ENCODE data around the gene DNM3.

DNM3 gene

DNA sequence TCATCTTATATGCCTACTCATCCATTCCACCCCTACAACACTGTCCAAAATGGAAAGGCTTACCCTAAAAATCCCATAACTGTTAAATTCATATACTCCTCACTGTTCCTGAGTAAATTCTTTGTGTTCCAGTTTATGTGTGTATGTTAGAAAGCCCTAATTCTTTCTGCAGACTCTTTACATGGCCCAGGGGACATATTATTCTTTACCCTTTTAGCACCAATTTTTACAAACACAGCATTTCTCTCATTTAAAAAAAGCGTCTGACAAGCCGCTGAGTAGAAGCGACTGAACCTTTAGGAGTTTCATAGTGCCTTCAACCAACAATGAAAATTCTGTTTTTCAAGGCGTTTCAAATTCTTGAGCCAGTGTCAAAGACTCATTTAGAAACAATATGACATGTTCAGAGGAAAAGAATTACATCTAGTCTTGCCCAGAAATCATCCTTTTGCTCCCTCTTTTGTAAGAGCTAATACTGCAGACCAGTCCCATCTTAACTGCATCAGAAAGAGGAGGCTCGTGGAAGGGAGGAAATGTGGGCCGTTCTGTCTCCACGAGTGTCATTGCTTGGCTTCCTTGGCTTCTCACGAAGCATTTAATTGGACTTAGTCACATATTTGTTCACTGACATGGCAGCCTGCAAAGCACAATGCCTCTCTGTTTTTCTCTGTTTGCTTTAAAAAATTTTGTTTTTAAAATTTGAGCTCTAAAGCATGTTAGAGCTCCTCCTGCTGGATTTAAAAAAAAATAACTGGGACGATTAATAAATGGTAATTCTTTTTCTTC, 557.9 kb downstream of the DNM3 start:
- Histone ChIP-seq H3K4me3 (no peak overlapping the region), H3K9me3 (no peaks in the 10 kb centered on the region), H3K4me1 (no peaks in the 10 kb centered on the region; the same call in 1 of the 2 replicates), H3K36me3 (replicated peaks) (no peaks in the 10 kb centered on the region), H3K27me3 (ENCODE audit: low read depth) (peaks cover 6% of the 10 kb centered on the region; the same call in 1 of the 2 replicates)
- peak; percentile 18 to 22 for DNase-seq (ENCODE audit: low spot score in 2 of 2)
- in situ Hi-C loops (cut with MboI; ENCODE audit: low sequenced_read_pairs) = no loop called here

- no peaks in the 10 kb centered on the region; the same call in 1 of the 2 replicates for H3K4me1 ChIP-seq
- no peaks in the 10 kb centered on the region for H3K9me3 ChIP-seq
- H3K4me3 ChIP-seq = no peak overlapping the region
- H3K36me3 ChIP-seq (replicated peaks) = no peaks in the 10 kb centered on the region
- H3K27me3 ChIP-seq (ENCODE audit: low read depth) = peaks cover 6% of the 10 kb centered on the region; the same call in 1 of the 2 replicates
- in situ Hi-C loops (cut with MboI; ENCODE audit: low sequenced_read_pairs) = no loop called here
- DNase-seq (ENCODE audit: low spot score in 2 of 2) = no peak
Observed at GRCh38 chr1:172399756-172400721, 558.7 kb downstream of the DNM3 start.

DNA sequence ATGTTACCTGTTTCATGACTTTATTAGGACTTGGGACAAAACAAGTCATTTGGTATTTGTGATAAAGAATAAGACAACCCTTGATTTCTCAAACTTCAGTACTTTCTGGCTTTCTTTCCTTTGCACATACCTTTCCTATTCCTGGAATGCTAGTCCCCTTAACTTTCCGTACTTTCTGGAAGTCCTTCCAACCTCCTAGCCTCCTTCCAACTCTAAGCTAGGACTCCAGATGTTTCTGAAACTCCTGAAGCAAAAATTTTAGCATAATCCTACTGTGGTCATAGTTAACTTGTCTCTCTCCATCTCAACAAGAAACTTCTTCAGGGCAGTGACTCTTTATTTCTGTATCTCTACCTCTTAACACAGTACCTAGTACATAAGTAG, 559.4 kb downstream of the DNM3 start:
- H3K36me3 ChIP-seq (replicated peaks) = no peaks in the 10 kb centered on the region
- H3K4me1 ChIP-seq = no peaks in the 10 kb centered on the region; the same call in 1 of the 2 replicates
- peaks cover 6% of the 10 kb centered on the region; the same call in 1 of the 2 replicates for H3K27me3 ChIP-seq (ENCODE audit: low read depth)
- in situ Hi-C loops (cut with MboI; ENCODE audit: low sequenced_read_pairs) = no loop called here
- no peak overlapping the region for H3K4me3 ChIP-seq
- no peaks in the 10 kb centered on the region for H3K9me3 ChIP-seq
- DNase-seq (ENCODE audit: low spot score in 2 of 2) = no peak

DNA sequence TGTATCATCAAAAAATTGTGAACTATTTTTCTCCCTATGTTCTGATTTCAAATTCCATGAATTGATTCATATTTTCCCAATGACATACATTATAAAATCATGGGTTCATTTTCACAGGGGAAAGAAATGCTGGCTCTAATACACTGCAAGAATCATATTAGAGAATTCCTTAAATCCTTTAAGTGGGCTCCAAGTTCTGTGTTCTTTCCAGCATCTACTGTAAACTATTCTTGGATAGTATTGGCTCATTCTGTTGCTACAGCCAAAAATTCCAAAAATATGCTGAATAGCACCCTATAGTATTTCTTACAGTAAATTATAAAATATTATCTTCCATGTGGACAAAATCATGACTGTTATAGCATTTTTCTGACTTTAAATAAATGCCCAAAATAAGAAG, 560.2 kb downstream of the DNM3 start:
- no peak overlapping the region for H3K4me3 ChIP-seq
- H3K27me3 ChIP-seq (ENCODE audit: low read depth) = peaks cover 6% of the 10 kb centered on the region; the same call in 1 of the 2 replicates
- DNase-seq (ENCODE audit: low spot score in 2 of 2) = no peak
- no peaks in the 10 kb centered on the region; the same call in 1 of the 2 replicates for H3K4me1 ChIP-seq
- no peaks in the 10 kb centered on the region for H3K9me3 ChIP-seq
- no peaks in the 10 kb centered on the region for H3K36me3 ChIP-seq (replicated peaks)
- in situ Hi-C loops (cut with MboI; ENCODE audit: low sequenced_read_pairs) = no loop called here

GRCh38 chr1:172401892-172402291, 560.6 kb downstream of the DNM3 start:
- Histone ChIP-seq H3K4me1 (no peaks in the 10 kb centered on the region; the same call in 1 of the 2 replicates), H3K9me3 (no peaks in the 10 kb centered on the region), H3K36me3 (replicated peaks) (no peaks in the 10 kb centered on the region), H3K27me3 (ENCODE audit: low read depth) (peaks cover 6% of the 10 kb centered on the region; the same call in 1 of the 2 replicates), H3K4me3 (no peak overlapping the region)
- in situ Hi-C loops (cut with MboI; ENCODE audit: low sequenced_read_pairs) = no loop called here
- peak in 1 of 2 experiments; percentile 22 for DNase-seq (ENCODE audit: low spot score in 2 of 2)

DNA sequence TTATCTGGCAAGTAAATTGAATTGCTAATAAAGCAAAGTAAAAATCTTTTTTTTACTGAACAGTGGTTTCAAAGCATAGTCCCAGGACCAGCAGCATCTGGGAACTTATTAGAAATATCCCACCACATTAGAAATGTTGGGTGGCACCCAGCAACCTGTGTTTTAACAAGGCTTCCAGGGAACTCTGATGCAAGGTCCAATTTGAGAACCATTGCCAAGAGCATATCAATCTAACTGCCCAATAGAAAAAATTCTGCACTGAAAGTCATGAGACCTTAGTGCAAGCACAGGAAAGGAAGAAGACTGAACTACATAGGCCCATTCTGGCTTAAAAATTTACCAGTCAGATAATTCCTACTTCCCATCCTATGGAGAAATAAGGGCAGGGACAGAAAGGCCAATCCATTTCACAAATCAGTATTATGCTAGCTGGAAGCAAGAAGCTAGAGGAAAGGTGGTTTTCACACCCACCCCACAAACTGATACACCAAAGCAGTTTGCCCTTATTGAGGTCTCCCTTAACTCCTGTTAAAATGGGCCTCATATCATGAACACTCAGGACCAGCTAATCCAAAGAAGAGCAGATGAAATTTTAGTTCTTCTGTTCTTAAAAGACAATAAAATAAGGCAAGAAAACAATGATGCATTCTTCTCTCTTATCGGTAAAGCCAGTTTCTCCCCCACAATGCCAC, 561.7 kb downstream of the DNM3 start:
- in situ Hi-C loops (cut with MboI; ENCODE audit: low sequenced_read_pairs) = no loop called here
- no peak for DNase-seq (ENCODE audit: low spot score in 2 of 2)
- H3K4me1 ChIP-seq = no peaks in the 10 kb centered on the region; the same call in 1 of the 2 replicates
- H3K27me3 ChIP-seq (ENCODE audit: low read depth) = peaks cover 6% of the 10 kb centered on the region; the same call in 1 of the 2 replicates
- H3K9me3 ChIP-seq = no peaks in the 10 kb centered on the region
- no peak overlapping the region for H3K4me3 ChIP-seq
- H3K36me3 ChIP-seq (replicated peaks) = no peaks in the 10 kb centered on the region

GRCh38 chr1:172404121-172404520, 562.8 kb downstream of the DNM3 start:
- no peaks in the 10 kb centered on the region; the same call in 1 of the 2 replicates for H3K4me1 ChIP-seq
- no peaks in the 10 kb centered on the region for H3K9me3 ChIP-seq
- no peaks in the 10 kb centered on the region for H3K36me3 ChIP-seq (replicated peaks)
- peak in 1 of 2 experiments; percentile 10 for DNase-seq (ENCODE audit: low spot score in 2 of 2)
- H3K4me3 ChIP-seq = no peak overlapping the region
- peaks cover 6% of the 10 kb centered on the region; the same call in 1 of the 2 replicates for H3K27me3 ChIP-seq (ENCODE audit: low read depth)
- in situ Hi-C loops (cut with MboI; ENCODE audit: low sequenced_read_pairs) = no loop called here

- Histone ChIP-seq H3K36me3 (replicated peaks) (no peaks in the 10 kb centered on the region), H3K4me1 (no peaks in the 10 kb centered on the region), H3K9me3 (no peaks in the 10 kb centered on the region), H3K4me3 (no peak overlapping the region), H3K27me3 (ENCODE audit: low read depth) (peaks cover 6% of the 10 kb centered on the region; the same call in 1 of the 2 replicates)
- no peak for DNase-seq (ENCODE audit: low spot score in 2 of 2)
- in situ Hi-C loops (cut with MboI; ENCODE audit: low sequenced_read_pairs) = no loop called here
Observed at GRCh38 chr1:172405912-172406311, 564.6 kb downstream of the DNM3 start.

GRCh38 chr1:172406968-172407367, 565.7 kb downstream of the DNM3 start:
- Histone ChIP-seq H3K27me3 (ENCODE audit: low read depth) (no peaks in the 10 kb centered on the region), H3K4me1 (no peaks in the 10 kb centered on the region), H3K9me3 (no peaks in the 10 kb centered on the region), H3K36me3 (replicated peaks) (no peaks in the 10 kb centered on the region), H3K4me3 (no peak overlapping the region)
- no peak for DNase-seq (ENCODE audit: low spot score in 2 of 2)
- in situ Hi-C loops (cut with MboI; ENCODE audit: low sequenced_read_pairs) = no loop called here

GRCh38 chr1:172408958-172409357, 567.7 kb downstream of the DNM3 start:
- Histone ChIP-seq H3K4me3 (no peak overlapping the region), H3K36me3 (replicated peaks) (no peaks in the 10 kb centered on the region), H3K4me1 (no peaks in the 10 kb centered on the region), H3K27me3 (ENCODE audit: low read depth) (no peaks in the 10 kb centered on the region), H3K9me3 (no peaks in the 10 kb centered on the region)
- DNase-seq (ENCODE audit: low spot score in 2 of 2) = no peak
- in situ Hi-C loops (cut with MboI; ENCODE audit: low sequenced_read_pairs) = no loop called here

DNA sequence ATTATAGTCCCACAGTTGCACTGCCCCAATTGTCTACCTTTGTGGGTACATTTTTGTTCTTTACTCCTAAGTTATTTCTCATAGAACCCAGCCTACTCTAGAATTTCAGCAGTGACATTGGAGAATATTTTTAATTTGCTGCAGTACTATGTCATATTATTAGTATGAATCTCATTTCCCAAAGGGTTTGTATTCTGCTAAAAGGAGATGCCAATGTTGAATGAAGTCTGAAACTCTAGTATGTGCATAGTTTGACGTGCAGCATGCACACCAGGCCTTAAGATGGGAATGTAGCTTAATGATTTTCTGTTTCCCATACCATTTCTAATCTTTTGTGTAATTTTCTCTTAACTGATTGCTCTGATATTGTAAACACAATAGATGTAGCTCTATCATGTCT, 568.7 kb downstream of the DNM3 start:
- H3K4me3 ChIP-seq = no peak overlapping the region
- no peaks in the 10 kb centered on the region for H3K4me1 ChIP-seq
- DNase-seq (ENCODE audit: low spot score in 2 of 2) = no peak
- H3K9me3 ChIP-seq = no peaks in the 10 kb centered on the region
- H3K36me3 ChIP-seq (replicated peaks) = no peaks in the 10 kb centered on the region
- in situ Hi-C loops (cut with MboI; ENCODE audit: low sequenced_read_pairs) = no loop called here
- no peaks in the 10 kb centered on the region for H3K27me3 ChIP-seq (ENCODE audit: low read depth)

DNA sequence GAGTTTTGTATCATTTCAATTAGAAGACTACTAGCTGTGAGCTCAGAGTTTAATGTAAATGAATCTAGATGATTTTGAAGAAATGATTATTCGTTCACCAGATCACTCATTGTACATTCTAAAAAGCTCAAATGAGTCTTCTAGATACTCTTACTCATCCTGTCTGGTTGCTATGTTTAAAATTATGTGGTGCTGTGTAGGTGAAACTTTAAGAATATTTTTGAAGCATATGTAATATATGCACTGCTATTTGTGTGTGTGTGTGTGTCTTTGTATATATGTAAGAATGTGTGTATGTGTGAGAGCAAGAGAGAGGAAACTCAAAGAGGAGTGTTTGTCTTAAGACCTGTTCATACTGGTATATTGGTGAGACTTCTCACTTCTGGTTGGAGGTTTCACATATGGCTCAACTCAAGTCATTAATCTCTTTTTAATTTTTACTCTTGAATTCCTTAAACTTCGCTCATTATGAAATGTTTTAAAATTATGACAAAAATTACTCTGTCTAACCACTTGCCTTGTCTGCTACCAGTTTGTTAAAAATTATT, 570.6 kb downstream of the DNM3 start:
- DNase-seq (ENCODE audit: low spot score in 2 of 2) = no peak
- Histone ChIP-seq H3K9me3 (no peaks in the 10 kb centered on the region), H3K36me3 (replicated peaks) (no peaks in the 10 kb centered on the region), H3K4me1 (no peaks in the 10 kb centered on the region), H3K27me3 (ENCODE audit: low read depth) (no peaks in the 10 kb centered on the region), H3K4me3 (no peak overlapping the region)
- in situ Hi-C loops (cut with MboI; ENCODE audit: low sequenced_read_pairs) = no loop called here

DNA sequence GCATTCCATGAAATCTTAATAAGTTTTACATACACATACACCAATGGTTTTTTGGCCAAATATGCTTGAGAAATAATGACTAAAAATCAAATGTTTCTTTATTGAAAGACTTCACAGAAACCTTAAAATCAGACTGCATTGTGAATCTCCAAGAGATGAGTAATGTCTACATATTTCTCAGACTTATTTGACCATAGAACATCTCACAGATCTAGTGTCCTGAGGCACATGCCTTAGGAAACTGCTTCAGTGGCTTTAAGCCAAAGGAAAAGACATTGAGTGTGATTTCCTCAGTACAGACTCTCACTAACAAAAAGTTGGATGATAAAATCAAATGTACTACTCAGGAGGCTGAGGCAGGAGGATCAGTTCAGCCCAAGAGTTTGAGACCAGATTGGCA, 573.0 kb downstream of the DNM3 start:
- H3K4me3 ChIP-seq = no peak overlapping the region
- H3K9me3 ChIP-seq = no peaks in the 10 kb centered on the region
- H3K36me3 ChIP-seq (replicated peaks) = no peaks in the 10 kb centered on the region
- in situ Hi-C loops (cut with MboI; ENCODE audit: low sequenced_read_pairs) = no loop called here
- H3K27me3 ChIP-seq (ENCODE audit: low read depth) = no peaks in the 10 kb centered on the region
- no peak for DNase-seq (ENCODE audit: low spot score in 2 of 2)
- H3K4me1 ChIP-seq = no peaks in the 10 kb centered on the region

All from HAP-1 (cell line).